Limb (tissue), 2 donors: ENCODE results near the gene ADGRG3.

Experiments used
- DNase-seq, 2 donors: peaks; one replicate each; pipeline ENCODE4 v3.0.0-alpha.2; 2016; ENCODE audit errors: extremely low spot score in 2 of 2

ADGRG3 gene

DNA sequence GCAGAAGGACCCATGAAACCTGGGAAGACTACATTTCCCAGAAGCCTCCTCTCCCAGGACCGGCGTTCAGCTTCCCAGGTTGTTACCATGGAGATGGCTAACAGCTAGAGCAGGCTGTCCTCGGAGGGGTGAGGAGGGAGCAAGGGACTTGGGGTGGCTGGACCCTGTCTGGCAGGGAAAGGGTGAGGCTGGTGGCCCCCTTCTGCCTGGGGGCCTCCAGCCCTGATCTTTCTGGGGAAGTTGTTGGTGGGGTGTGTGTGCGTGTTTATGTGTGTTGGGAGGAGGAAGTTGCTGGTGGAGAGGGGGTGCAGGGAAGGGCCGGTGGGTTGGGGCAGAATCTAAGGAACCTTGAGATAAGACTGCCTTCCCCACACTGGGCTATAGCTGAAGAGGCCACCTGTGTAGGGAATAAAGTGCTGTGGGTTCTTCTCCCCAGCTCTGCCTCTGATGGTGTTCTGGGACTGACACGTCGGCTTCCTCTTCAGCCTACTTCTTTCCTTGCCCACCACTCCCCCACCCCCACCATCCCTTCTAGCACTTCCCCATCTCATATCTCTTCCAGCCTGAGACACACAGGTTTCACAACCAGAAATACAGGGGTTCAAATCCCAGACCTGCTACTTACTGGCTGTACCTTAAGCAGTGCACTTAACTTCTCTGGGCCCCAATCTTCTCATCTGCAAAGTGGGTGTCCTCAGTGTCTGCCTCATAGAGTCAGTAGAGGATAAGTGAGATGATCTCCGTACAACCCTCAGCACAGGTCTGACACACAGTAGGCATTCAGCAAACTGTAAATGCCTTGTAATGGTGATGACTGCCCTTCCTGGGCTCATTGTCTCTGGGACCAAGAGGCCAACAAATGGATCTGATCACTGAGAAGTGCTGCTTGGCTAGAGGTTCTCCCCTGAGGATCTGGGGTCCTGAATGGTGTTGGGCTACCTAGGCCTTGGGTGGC is 26.9 kb downstream of the ADGRG3 start, which contains the start of gene DRC7:
Gene DRC7, plus strand, starts transcription at position 82 of the 955 bp plus-strand sequence. CDS start 3,144 bp downstream, outside the sequence.
- DNase-seq: peak; percentile 30 to 72

GRCh38 chr16:57695680-57696069 is 27.6 kb downstream of the ADGRG3 start:
- no peak for DNase-seq

GRCh38 chr16:57696240-57696639 is 28.1 kb downstream of the ADGRG3 start:
- no peak for DNase-seq

GRCh38 chr16:57697896-57698537 is 29.9 kb downstream of the ADGRG3 start:
- DNase-seq: no peak

DNA sequence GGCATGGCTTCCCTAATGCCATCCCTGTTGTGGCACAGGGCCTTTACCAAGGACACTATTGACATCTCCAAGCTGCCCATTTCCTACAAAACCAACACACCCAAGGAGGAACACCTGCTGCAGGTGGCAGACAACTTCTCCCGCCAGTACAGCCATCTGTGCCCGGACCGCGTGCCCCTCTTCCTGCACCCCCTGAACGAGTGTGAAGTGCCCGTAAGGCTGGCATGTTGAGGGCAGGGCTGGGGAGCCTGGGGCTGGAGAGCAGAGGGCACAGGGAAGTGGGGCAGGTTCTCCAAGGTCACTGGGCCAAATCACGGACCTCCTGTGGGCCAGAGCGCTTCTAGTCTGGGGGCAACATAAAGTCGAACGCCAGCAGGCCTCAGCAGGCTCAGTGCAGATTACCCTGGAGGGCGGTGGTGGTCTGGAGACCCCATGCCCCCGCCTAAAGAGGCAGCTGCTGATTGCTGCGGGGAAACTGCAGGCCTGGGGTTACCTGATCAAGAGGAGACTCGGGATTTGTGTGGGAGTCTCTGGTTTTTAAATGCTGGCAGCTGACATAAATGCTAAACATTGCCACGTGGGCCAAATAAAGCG is 30.8 kb downstream of the ADGRG3 start:
- DNase-seq: no peak

GRCh38 chr16:57699481-57699880 is 31.4 kb downstream of the ADGRG3 start:
- no peak for DNase-seq

GRCh38 chr16:57699899-57700298 is 31.8 kb downstream of the ADGRG3 start:
- no peak for DNase-seq

- DNase-seq: no peak
Observed at GRCh38 chr16:57700781-57701551, 32.9 kb downstream of the ADGRG3 start.

DNA sequence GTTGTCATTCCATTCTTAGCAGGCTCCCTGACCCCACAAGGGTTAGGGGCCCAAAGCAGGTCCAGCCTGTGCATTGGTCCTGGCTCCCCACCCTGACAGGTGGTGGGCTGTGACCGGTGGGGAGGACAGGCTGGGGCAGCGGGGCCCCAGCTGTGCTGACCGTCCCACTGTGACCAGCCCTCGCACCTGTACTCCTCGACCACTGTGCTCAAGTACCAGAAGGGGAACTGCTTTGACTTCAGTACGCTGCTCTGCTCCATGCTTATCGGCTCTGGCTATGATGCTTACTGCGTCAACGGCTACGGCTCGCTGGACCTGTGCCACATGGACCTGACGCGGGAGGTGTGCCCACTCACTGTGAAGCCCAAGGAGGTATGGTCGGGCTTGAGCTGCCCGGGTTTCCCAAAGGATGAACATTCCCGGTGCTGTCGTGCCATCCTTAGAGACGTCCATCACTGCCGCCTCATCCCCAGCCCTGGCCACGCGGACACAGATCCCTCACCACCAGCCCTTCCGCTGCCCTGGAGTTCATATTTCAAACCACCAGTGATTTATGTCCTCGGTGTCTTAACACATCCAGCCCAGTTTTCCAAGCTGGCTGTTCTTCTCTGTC is 33.8 kb downstream of the ADGRG3 start:
- no peak for DNase-seq

- DNase-seq: no peak
Observed at GRCh38 chr16:57703416-57704010, 35.4 kb downstream of the ADGRG3 start.

DNA sequence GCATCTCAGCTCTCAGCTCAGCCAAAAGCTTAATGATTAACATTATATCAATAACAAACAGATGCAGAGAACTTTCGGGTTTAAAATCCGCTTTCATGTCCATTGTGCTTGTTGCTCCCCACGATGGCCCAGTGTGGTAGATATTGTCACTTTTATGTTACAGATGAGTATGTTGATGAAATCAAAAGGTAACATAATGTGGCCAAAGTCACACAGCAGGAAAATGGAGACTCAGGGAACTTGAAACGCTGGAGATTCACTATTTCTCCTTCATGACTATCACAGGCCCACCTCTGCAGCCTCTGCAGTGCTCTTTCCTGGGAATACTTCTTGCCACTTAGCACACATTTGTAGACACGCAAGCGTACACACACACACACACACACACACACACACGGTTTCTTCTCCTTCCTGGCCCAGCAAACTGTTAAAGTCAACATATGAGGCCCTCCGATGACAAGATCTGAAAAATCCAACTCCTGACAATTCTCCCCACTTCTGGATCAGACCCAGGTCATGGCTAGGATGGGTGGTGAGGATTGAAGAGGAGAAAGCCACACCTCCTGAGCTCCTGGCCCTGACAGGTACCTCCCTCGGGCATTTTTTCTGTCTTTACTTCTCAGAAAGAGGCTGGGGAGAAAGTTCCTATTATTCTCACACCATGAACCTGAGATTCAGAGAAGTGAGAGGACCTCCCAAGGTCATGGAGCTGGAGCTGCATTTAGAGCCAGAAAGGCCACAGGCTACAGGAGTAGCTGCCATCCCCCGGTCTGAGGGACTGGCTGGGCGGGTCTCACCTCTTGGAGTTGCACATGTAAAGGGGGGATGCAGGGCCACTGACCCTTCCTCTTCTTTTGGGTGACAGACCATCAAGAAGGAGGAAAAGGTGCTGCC is 36.2 kb downstream of the ADGRG3 start:
- no peak for DNase-seq

- DNase-seq: no peak
Observed at GRCh38 chr16:57704905-57705852, 37.1 kb downstream of the ADGRG3 start.

GRCh38 chr16:57706717-57707116 is 38.6 kb downstream of the ADGRG3 start:
- DNase-seq: no peak

GRCh38 chr16:57707331-57707730 is 39.2 kb downstream of the ADGRG3 start:
- DNase-seq: no peak

DNA sequence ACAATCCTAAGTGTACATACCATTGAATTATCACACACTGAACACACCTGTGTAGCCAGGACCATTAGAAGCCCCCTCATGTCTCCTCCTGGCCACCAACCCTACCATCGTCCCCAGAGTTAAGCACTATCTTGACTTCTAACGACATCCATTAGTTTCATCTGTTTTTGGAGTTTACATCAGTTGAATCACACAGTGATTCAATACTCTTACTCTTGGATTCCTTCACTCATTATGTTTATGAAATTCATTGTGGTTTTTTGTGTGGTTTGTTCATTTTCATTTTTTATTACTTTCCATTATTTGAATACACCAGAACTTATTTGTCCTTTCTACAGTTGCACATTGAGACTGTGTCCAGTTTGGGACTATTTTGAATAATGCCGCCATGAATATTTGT is 40.1 kb downstream of the ADGRG3 start:
- no peak for DNase-seq

GRCh38 chr16:57709663-57710062 is 41.6 kb downstream of the ADGRG3 start:
- no peak for DNase-seq

GRCh38 chr16:57711346-57711745 is 43.2 kb downstream of the ADGRG3 start:
- no peak for DNase-seq

DNA sequence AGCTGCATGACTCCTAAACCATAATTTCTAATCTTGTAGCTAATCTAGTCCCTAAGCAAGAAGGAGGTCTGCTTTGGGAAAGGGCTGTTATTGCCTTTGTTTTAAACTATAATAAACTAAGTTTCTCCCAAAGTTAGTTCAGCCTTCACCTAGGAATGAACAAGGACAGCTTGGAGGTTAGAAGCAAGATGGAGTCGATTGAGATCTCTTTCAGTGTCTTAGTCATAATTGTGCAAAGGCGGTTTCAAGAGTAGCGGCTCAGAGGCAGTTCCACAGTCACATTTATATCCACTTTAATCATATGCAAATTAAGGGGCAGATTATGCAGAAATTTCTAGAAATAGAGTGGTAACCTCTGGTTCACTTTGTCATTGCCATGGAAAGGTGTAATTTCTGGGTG is 43.9 kb downstream of the ADGRG3 start:
- DNase-seq: no peak
